Activated naive CD4-positive, alpha-beta T cell (primary cell): ENCODE results near the gene FAM47C.
"Not testable (repeated sequence)": the region's sequence is repeated elsewhere in the genome, so short reads cannot be mapped to it uniquely, and the experiment has no call there.

Experiments used
- DNase-seq, 4 experiments: peaks; one replicate each; lab custom pipeline; 2025; lab: John Stamatoyannopoulos, UW

Gene FAM47C

GRCh38 chrX:37008182-37008581 is at the start of gene FAM47C:
Gene FAM47C (plus strand): TSS chrX:37008366. CDS start chrX:37008411, 45 bp downstream.
- DNase-seq: not testable (repeated sequence)

DNA sequence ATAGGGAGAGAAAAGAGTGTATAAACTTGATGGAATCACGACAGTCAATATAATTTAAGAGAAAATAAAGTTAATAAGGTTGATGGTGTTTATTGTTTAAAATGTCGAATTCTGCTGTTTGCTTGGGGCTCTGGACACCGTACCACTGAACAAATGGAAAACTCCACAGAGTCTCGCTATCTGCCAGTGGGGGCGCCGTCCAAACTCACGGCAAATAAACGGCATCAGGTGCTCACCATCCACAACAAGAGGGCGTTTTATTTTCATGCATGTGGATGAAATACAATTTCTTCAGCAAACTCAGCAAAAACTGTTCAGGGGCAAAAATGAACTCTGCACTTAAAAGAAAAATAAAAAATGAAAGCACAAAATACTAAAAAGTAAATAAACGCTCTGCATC is 46.6 kb upstream of the FAM47C start:
- DNase-seq: no peak

DNA sequence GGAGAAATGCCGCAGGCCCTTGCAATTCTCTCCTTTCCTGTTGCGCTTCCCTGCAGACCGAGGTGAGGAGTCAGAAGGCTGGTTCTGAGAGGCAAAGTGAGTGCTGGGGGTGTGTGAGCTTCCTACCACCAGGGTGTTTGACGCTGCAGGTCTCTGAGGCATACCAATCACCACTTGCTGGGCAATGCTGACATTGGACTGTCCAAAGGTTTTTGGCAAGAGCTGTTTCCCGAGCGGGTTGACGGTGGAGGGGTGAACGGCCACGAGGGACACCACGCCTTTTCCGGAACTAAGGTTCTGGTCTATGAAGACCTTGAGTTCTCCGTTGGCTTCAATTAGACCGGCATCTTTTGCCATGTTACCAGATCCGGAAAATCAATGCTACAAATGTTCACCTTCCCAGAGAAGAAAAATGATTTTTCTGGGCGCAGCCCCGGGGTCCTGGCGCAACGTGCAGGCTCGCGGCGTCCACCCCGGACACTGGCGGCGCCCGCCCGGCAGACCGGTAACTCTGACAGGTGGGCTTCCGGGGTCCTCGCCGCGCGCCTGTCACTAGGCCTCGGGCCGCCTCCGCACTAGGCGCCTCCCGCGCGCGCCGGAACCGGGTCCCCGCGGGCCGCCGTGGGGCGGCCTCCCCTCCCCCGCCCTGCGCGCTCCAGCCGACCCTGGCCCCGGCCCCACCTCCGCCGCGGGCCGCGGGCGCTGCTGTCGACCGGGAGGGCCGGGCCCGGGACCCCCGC is 44.9 kb upstream of the FAM47C start:
- DNase-seq: no peak

DNA sequence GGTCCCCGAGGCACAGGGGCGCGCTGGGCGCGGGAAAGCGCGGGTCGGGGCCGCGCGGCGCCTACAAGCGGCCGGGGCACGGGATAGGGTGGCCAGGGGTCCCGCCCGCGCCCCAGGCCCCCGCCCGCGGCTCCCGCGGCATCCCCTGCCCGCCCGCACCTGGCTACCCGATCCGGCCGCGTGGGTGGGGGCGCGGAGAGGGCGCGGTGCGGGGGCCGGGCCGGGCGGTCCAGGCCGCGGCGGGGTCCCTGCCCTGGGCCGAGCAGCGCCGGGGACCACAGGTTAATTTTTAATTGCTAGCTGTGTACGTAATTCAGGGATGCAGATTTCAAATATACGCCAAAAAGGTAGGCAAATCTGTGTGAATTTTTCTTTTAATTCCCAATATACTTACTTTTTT is 44.3 kb upstream of the FAM47C start:
- no peak for DNase-seq

DNA sequence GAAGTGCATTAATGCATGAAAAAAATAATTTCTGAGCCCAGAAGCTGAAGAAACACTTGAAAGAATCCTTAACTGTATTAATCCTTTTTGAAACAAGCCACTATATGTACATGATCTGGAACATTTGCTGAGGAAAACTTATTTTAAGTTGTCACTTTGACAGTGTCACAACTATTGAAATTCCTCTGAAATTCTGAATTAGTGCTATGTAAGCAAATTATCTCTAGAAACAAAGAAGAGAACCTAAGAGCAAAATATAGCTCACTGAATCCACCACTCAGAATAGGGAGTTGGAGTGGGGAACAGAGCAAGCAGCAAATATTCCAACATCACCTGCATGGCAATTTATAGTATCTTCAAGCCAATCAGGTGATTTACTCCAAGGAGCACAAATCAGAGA is 34.6 kb upstream of the FAM47C start:
- no peak for DNase-seq

GRCh38 chrX:36974911-36975310 is 33.3 kb upstream of the FAM47C start:
- DNase-seq: no peak

DNA sequence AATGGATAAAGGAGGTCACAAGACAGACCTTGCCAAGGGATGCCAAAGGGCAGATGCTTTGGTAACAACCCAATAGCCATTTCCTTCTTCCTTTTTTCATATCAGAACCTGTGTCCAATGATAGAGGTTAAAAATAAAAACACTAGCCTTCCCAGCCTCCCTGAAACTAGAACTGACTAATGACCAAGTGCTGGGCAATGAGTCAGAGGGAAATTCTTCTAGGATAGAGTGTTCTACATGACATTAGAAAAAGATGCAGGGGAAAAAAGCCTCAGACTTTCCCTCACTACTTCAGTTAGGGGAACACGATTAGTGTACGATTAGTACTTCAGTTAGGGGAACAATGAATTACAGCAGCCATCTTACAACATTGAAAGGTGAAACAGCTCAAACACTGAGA is 29.3 kb upstream of the FAM47C start:
- DNase-seq: no peak

GRCh38 chrX:36983831-36984230 is 24.3 kb upstream of the FAM47C start:
- no peak for DNase-seq

- DNase-seq: not testable (repeated sequence)
Observed at GRCh38 chrX:36985416-36986209, 22.6 kb upstream of the FAM47C start.

GRCh38 chrX:36986231-36986630 is 21.9 kb upstream of the FAM47C start:
- DNase-seq: no peak

- DNase-seq: not testable (repeated sequence)
Observed at GRCh38 chrX:36987212-36987611, 21.0 kb upstream of the FAM47C start.

GRCh38 chrX:37000140-37000539 is 8.0 kb upstream of the FAM47C start:
- no peak for DNase-seq

GRCh38 chrX:37010496-37010895 is 2.3 kb downstream of the FAM47C start:
- DNase-seq: no peak

- DNase-seq: not testable (repeated sequence)
Observed at GRCh38 chrX:37034260-37034659, 26.1 kb downstream of the FAM47C start.

DNA sequence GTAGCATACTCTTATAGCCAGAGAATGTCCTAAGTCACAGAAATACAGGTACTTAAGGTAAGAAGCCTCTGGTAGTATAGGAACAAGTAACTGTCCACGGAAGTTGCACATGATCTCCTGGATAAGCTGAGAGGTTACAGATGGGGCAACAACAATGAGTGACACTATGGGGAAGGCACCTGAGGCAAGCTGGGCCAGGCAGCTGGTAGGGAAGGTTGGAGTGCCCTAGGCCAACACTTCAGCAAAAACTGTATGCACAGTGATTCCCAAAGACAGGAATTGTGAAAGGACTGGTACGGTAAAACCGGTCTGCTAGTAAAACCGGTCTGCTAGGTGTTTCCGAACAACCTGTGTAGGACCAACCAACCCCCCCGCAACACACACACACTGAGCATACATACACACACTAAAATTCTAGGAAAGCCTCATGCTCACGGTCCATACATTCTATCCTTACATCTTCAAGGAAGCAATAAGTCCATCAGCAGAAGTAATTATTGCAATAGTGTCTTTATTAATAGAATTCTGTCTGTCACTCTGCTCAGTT is 28.6 kb downstream of the FAM47C start:
- DNase-seq: not testable (repeated sequence)

GRCh38 chrX:37038814-37039213 is 30.6 kb downstream of the FAM47C start:
- not testable (repeated sequence) for DNase-seq

GRCh38 chrX:37042956-37043885 is 35.1 kb downstream of the FAM47C start:
- not testable (repeated sequence) for DNase-seq

DNA sequence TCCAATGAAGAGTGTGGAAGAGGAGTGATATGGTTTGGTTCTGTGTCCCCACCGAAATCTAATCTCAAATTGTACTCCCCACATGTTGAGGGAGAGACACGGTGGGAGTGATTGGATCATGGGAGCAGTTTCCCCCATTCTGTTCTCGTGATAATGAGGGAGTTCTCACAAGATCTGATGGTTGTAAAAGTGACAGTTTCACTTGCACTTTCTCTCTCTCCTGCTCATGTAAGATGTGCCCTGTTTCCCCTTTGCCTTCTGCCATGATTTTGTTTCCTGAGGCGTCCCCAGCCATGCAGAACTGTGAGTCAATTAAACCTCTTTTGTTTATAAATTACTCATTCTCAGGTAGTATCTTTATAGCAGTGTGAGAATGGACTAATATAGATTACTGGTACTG is 39.6 kb downstream of the FAM47C start:
- no peak for DNase-seq

- not testable (repeated sequence) for DNase-seq
Observed at GRCh38 chrX:37057572-37057971, 49.4 kb downstream of the FAM47C start.

DNA sequence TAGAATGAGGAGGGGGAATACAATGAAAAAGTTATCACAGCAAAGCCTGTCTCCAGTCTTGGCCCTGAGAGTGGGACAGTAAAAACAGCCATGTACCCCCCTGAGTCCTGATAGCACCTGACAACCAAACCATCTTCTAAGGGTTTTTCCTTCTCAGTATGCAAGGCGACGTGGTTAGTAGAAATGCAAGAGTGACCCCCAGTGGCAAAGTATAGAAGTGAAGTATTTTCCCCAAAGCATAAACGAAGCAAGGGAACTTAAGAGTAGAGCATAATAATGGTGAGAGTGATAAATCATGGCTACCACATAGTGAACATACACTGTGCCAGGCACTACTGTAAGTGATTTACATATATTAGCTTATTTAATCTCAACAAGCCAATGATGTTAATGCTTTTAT is 52.8 kb downstream of the FAM47C start:
- no peak for DNase-seq
